Measurements from ENCODE around the gene AOPEP. TPM values are rescaled to one million over a fixed set of nuclear protein-coding genes. Genes with fewer than 3 reads are reported as not detected.

AOPEP gene
- total and polyA plus RNA-seq, 2 of the 13 experiments (the other 11 are each of a cell fraction or from before 2014, with no cell fraction given), result 22.2 to 41.6 TPM

GRCh38 chr9:95023217-95024003 is 296.9 kb downstream of the AOPEP start (continued):
- no peak; the same call in 1 of the 2 replicates for TF ChIP-seq ZNF782 (CRISPR knock-in tag; IDR thresholded peaks at IDR 0.05; ENCODE audit: borderline replicate concordance)
- 0 out of 2 replicates have a peak, but pooled peaks have one; percentile 24 for TF ChIP-seq THAP7 (CRISPR knock-in tag; IDR thresholded peaks at IDR 0.05)
- TF ChIP-seq HDAC2 (CRISPR knock-in tag; IDR thresholded peaks at IDR 0.05), result peak; percentile 66
- no peak for TF ChIP-seq SRSF9 (IDR thresholded peaks at IDR 0.05; ENCODE audit: borderline replicate concordance, insufficient read depth, low read depth, low read length, poor library complexity, severe bottlenecking)
- TF ChIP-seq ZNF274 (CRISPR knock-in tag; IDR thresholded peaks at IDR 0.05), result no peak
- TF ChIP-seq ZNF614 (CRISPR knock-in tag; IDR thresholded peaks at IDR 0.05; ENCODE audit: borderline replicate concordance), result peak; percentile 36; the same call in 1 of the 2 replicates
- TF ChIP-seq DMTF1 (CRISPR knock-in tag; IDR thresholded peaks at IDR 0.05), result no peak
- TF ChIP-seq GABPA (IDR thresholded peaks at IDR 0.05; ENCODE audit: low read depth, low read length), result no peak
- TF ChIP-seq GABPA (CRISPR knock-in tag; IDR thresholded peaks at IDR 0.05; ENCODE audit: low read depth), result peak; percentile 46; the same call in 1 of the 2 replicates
- TF ChIP-seq CBX5 (CRISPR knock-in tag; IDR thresholded peaks at IDR 0.05; ENCODE audit: borderline replicate concordance), result peak; percentile 23; the same call in 1 of the 2 replicates
- no peak for TF ChIP-seq SMAD9 (CRISPR knock-in tag; IDR thresholded peaks at IDR 0.05)
- TF ChIP-seq ATM (IDR thresholded peaks at IDR 0.05; ENCODE audit: borderline replicate concordance), result no peak
- TF ChIP-seq ZNF484 (CRISPR knock-in tag; IDR thresholded peaks at IDR 0.05; ENCODE audit: borderline replicate concordance, low read depth), result no peak
- peak; percentile 49 for TF ChIP-seq MED8 (CRISPR knock-in tag; IDR thresholded peaks at IDR 0.05; ENCODE audit: insufficient replicate concordance)
- TF ChIP-seq RXRA (CRISPR knock-in tag; IDR thresholded peaks at IDR 0.05), result peak; percentile 64; the same call in 1 of the 2 replicates
- 0 out of 2 replicates have a peak, but pooled peaks have one; percentile 51 for TF ChIP-seq ZNF414 (CRISPR knock-in tag; IDR thresholded peaks at IDR 0.05)
- TF ChIP-seq GFI1 (CRISPR knock-in tag; IDR thresholded peaks at IDR 0.05; ENCODE audit: borderline replicate concordance), result peak; percentile 35; the same call in 1 of the 2 replicates
- TF ChIP-seq ARNT2 (CRISPR knock-in tag; IDR thresholded peaks at IDR 0.05; ENCODE audit: low read depth), result no peak
- TF ChIP-seq ZIK1 (CRISPR knock-in tag; IDR thresholded peaks at IDR 0.05; ENCODE audit: borderline replicate concordance, low read depth), result no peak
- peak; percentile 39 for TF ChIP-seq ZEB1 (IDR thresholded peaks at IDR 0.05; ENCODE audit: insufficient replicate concordance, low read depth)
- TF ChIP-seq TMF1 (CRISPR knock-in tag; IDR thresholded peaks at IDR 0.05; ENCODE audit: low read depth), result peak; percentile 66; the same call in 1 of the 2 replicates
- peak; percentile 60 for TF ChIP-seq ELF3 (CRISPR knock-in tag; IDR thresholded peaks at IDR 0.05)
- TF ChIP-seq RFXANK (CRISPR knock-in tag; IDR thresholded peaks at IDR 0.05), result 0 out of 2 replicates have a peak, but pooled peaks have one; percentile 40
- peak; percentile 62; the same call in 1 of the 2 replicates for TF ChIP-seq ZNF275 (CRISPR knock-in tag; IDR thresholded peaks at IDR 0.05; ENCODE audit: borderline replicate concordance)
